Superior temporal gyrus (tissue), 1 donor: ENCODE measurements around the gene KRT5.
"Not testable (repeated sequence)": the region's sequence is repeated elsewhere in the genome, so short reads cannot be mapped to it uniquely, and the experiment has no call there.

Source experiments
- DNase-seq: peaks from one replicate; pipeline ENCODE4 v3.0.0-alpha.2; 2016; ENCODE audit errors: extremely low spot score

Gene KRT5

DNA sequence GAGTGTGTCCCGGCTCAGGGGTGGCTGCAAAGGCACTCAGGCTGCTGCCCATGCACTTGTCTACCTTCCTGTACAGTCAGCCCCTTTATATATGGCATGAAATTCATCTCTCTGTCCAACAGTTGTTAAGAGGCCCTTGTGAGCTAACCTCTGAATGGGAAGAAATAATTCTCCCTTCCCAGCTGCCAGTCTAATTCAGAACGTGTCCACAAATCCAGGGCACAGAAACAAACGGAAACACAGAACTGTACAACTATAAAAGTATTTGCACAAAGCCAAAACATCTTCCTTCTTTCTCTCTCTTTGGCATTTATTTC is 849 bp downstream of the KRT5 start:
- DNase-seq = no peak

DNA sequence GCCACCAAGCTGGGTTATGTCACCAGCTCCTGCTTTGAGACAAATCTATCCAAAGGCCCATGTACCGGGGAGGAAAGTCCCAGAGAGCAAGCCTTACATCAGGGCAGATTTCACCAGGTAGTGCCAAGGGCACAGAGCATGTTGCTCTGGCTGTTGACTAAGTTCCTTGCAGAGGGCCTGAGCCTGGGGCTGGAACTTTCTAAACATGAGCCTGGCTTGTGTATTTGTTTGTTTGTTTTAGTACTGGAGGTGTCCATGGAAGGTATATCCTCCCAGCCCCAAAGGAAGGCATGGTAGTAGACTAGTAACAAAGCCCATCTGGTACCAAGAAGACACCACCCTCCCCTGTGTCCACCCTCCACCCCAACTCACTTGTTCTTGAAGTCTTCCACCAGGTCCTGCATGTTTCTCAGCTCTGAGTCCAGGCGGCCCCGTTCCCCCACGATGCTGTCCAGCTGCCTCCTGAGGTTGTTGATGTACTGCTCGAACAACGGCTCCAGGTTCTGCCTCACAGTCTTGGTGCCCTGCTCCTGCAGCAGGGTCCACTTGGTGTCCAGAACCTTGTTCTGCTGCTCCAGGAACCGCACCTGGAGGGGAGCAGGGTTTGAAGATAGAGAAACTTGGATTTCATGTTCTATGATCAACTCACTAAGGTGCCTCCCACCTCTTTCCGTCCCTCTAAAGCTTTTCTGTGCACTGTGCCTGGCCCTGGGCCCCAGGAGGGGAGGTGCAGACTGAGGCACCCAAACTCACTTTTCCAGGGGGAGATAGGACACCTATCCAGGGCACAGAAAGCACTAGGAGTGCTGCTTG is 1.4 kb downstream of the KRT5 start:
- no peak for DNase-seq

DNA sequence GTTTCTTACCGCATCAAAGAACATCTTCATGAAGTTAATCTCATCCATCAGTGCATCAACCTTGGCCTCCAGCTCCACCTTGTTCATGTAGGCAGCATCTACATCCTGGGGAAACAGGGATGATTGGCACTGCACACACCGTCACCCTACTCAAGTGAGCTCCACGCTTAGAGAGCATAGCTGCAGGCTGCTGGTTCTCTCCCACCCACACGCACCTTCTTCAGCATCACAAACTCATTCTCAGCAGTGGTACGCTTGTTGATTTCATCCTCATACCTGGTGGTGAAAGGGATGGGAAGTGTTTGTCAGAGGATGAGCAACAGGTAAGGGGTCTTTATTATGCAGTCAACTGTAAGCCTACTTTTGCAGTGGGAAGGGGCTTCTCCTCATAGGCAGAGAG is 2.3 kb downstream of the KRT5 start:
- no peak for DNase-seq

GRCh38 chr12:52517005-52517835 is 3.0 kb downstream of the KRT5 start:
- no peak for DNase-seq

GRCh38 chr12:52515927-52516831 is 4.0 kb downstream of the KRT5 start:
- no peak for DNase-seq

DNA sequence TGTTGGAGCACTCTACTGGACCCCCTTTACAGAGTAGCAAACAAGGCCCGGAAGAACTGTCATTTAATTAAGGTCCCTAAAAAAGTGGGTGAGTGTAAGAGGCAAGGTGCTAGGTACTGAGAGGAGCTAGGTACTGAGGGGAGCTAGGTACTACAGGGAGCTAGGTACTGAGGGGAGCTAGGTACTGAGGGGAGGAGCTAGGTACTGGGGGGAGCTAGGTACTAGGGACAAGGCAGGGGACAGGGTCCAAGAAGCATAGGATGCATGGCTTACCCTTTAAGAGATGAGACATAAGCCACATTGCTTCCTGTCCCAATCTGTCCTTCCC is 4.9 kb downstream of the KRT5 start:
- no peak for DNase-seq

GRCh38 chr12:52514471-52515318 is 5.5 kb downstream of the KRT5 start:
- DNase-seq = no peak

- no peak for DNase-seq
These were observed 6.5 kb downstream of the KRT5 start for GRCh38 chr12:52513736-52514135.

DNA sequence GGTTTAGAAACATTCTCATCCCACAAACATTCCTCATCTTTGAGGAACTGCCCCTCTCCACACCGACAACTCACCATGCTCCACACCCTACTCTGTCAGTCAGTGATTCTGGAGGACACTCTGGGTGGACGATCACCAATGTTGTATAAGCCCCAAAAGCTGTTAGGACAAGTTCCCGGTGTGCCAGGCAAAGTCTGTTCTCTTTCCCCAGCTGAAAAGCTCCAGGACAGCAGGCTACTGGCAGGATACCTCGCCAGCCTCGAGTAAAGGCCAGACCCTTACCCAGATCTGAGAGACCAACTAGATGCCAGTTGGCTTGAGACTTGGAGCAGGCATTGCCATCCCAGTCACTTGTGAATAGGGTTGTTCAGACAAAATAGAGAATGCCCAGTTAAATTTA is 12.0 kb downstream of the KRT5 start:
- DNase-seq = no peak

GRCh38 chr12:52506858-52507715 is 13.1 kb downstream of the KRT5 start:
- DNase-seq = peak; percentile 71

- no peak for DNase-seq
These were observed 17.3 kb downstream of the KRT5 start for GRCh38 chr12:52502877-52503276.

- DNase-seq = no peak
These were observed 18.7 kb downstream of the KRT5 start for GRCh38 chr12:52501490-52501889.

- not testable (repeated sequence) for DNase-seq
These were observed 19.6 kb downstream of the KRT5 start for GRCh38 chr12:52500574-52500973.

DNA sequence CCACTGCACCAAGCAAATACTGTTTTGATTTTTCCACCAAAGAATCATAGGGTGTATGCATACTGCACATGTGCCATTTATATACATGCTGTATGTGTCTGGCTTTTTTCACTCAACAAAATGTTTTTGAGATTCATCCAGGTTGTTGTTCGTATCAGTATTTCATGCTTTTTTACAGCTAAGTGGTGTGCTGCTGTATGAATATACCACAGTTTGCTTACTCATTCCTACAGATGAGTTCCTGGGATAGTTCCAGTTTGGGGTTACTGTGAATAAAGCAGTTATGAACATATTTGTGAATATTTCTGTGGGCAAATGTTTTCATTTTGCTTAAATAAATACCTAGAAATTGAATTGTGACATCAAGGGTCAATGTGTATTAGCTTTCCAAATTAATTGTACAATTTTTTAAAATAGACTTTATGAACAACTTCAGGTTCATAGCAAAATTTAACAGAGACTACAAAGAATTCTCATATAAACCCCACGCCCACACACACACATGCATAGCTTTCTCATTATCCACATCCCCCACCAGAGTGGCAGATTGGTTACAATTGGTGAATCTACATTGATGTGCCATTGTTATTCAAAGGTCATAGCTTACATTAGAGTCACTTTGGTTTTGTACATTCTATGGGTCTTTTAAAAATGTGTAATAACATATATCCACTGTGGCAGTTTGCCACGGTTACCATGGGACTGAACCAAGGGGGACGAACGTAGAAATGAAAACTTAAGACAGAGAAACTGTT is 20.2 kb downstream of the KRT5 start:
- DNase-seq = no peak

DNA sequence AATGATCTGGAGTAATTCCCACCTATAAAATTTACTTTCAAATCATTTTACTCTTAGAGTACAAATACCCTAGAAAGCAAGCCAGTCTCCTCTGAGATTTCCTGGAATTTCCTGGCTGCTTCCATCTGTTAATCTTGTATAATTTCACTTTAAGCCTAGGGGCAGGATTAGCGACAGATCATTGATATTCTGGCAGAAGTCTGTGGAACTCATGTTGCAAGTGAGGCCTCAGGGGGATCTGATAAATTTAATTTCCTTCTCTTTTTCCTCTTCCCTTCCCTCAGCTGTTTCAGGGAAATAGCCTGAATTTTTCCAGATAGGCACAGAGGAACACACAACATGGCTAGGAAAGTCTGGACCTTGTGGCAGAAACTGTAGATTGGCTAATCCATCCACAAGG is 21.2 kb downstream of the KRT5 start:
- DNase-seq = no peak

DNA sequence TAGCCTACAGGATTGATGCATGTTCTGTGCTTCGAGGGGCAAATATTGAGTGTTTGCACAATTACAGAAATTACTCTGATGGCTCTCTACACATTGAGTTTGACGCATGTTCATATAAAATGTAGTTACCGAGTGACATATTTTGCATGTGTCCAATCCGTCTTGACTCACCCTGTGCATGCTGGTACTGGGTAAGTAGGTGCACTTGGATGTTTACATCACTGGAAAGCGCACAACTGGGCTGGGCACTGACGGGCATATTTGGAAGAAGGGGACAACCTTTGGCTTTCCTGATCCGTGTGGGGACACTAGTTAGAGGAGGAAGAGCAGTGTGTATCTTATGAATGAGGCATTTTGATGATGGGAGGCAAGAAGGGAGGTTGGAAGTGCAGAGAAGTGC is 22.2 kb downstream of the KRT5 start:
- no peak for DNase-seq

DNA sequence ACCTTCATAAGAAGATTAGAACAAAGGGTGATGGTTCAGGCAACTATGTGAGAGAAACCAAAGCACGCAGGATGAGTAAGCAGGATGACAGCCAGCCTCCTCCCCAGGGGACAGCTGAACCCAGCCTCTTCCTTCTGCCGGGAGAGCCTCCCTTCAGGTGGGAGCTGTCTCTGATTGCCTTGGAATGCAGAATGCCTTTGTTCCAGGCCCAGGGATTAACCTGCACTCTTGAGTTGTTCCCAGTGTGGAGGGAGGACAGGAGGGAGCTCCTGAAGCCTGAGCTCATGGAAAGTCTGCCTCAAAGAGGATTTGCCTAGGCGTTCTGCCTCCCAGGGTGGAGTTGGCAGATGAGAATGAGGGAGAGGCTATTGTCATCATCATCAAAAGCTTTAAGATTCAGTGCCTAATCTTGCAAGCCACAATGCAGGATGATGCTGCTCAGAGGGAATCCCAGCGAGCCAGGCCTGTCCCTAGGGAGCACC is 23.6 kb downstream of the KRT5 start:
- no peak for DNase-seq

- no peak for DNase-seq
These were observed 24.1 kb downstream of the KRT5 start for GRCh38 chr12:52496054-52496453.

GRCh38 chr12:52495389-52495788 is 24.8 kb downstream of the KRT5 start:
- no peak for DNase-seq

DNA sequence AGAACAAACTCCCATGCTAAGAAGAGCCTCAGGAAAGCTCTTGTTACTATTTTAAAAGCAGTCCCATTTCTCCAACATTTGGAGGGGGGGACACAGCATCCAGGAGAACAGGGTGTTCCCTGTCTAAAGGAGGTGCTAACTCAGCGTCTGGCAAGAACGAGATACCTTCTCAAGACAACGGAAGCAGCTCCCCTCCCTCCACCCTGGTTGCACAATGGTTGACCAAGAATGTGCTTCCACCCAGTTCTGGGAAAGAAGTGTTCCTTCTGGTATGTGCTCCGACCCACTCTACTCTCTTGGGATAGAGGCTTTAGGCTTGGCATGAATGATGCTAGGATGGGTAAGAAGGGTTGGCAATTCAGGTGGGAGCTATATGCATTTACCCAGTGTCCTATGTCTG is 25.7 kb downstream of the KRT5 start:
- peak; percentile 52 for DNase-seq
